Muscle layer of colon (tissue), 2 donors: Measurements from ENCODE around the gene PPL.

ENCODE experiments used
- H3K27ac ChIP-seq: one replicate; pipeline ENCODE4 v1.7.0; 2013; ENCODE audit warnings: low read depth, mild to moderate bottlenecking, low read length, moderate library complexity
- H3K27me3 ChIP-seq, 2 donors: one replicate each; pipeline ENCODE4 v1.7.0; 2013; ENCODE audit warnings: low read length in 2 of 2, mild to moderate bottlenecking in 2 of 2; ENCODE audit not compliant: insufficient read depth in 2 of 2, control insufficient read depth in 1 of 2
- H3K36me3 ChIP-seq: one replicate; pipeline ENCODE4 v1.7.0; 2013; ENCODE audit warnings: mild to moderate bottlenecking, low read length; ENCODE audit not compliant: insufficient read depth
- H3K4me1 ChIP-seq: one replicate; pipeline ENCODE4 v1.7.0; 2013; ENCODE audit warnings: mild to moderate bottlenecking, low read length; ENCODE audit not compliant: insufficient read depth
- H3K4me3 ChIP-seq, 2 donors: one replicate each; pipeline ENCODE4 v1.7.0; 2013; ENCODE audit warnings: low read length in 2 of 2, low read depth in 1 of 2, mild to moderate bottlenecking in 1 of 2, moderate library complexity in 1 of 2
- H3K9ac ChIP-seq: one replicate; pipeline ENCODE4 v1.7.0; 2013; ENCODE audit warnings: low read length
- H3K9me3 ChIP-seq: one replicate; pipeline ENCODE4 v1.7.0; 2013; ENCODE audit warnings: mild to moderate bottlenecking, low read length
- donor health status: abdominal sarcoma.
- donor health status: Adenocarcinoma of cecum.

Gene PPL

GRCh38 chr16:4891097-4891885 is 45.7 kb downstream of the PPL start:
- no peak overlapping the region for H3K4me3 ChIP-seq
- H3K27me3 ChIP-seq: no peaks in the 10 kb centered on the region
- no peaks in the 10 kb centered on the region for H3K9me3 ChIP-seq
- no peak overlapping the region for H3K9ac ChIP-seq
- no peaks in the 10 kb centered on the region for H3K4me1 ChIP-seq
- no peak overlapping the region for H3K27ac ChIP-seq
- H3K36me3 ChIP-seq: peaks cover 50% of the 10 kb centered on the region

- Histone ChIP-seq H3K27me3 (no peaks in the 10 kb centered on the region), H3K4me3 (no peak overlapping the region), H3K36me3 (peaks cover 56% of the 10 kb centered on the region), H3K9ac (no peak overlapping the region), H3K9me3 (no peaks in the 10 kb centered on the region), H3K27ac (no peak overlapping the region), H3K4me1 (no peaks in the 10 kb centered on the region)
These were observed 46.3 kb downstream of the PPL start for GRCh38 chr16:4890686-4891085.

- H3K4me1 ChIP-seq: no peaks in the 10 kb centered on the region
- H3K9ac ChIP-seq: no peak overlapping the region
- H3K4me3 ChIP-seq: no peak overlapping the region
- peaks cover 63% of the 10 kb centered on the region for H3K36me3 ChIP-seq
- no peaks in the 10 kb centered on the region for H3K27me3 ChIP-seq
- no peak overlapping the region for H3K27ac ChIP-seq
- H3K9me3 ChIP-seq: no peaks in the 10 kb centered on the region
These were observed 46.9 kb downstream of the PPL start for GRCh38 chr16:4890026-4890425.

- Histone ChIP-seq H3K27ac (no peak overlapping the region), H3K9me3 (no peaks in the 10 kb centered on the region), H3K9ac (no peak overlapping the region), H3K27me3 (no peaks in the 10 kb centered on the region), H3K4me3 (no peak overlapping the region), H3K36me3 (peaks cover 77% of the 10 kb centered on the region), H3K4me1 (no peaks in the 10 kb centered on the region)
These were observed 48.4 kb downstream of the PPL start for GRCh38 chr16:4888428-4889135.

GRCh38 chr16:4886151-4886550 is 50.8 kb downstream of the PPL start:
- Histone ChIP-seq H3K9ac (no peak overlapping the region), H3K36me3 (peaks cover 87% of the 10 kb centered on the region), H3K4me3 (no peak overlapping the region), H3K9me3 (no peaks in the 10 kb centered on the region), H3K4me1 (peaks cover 9% of the 10 kb centered on the region), H3K27ac (no peak overlapping the region), H3K27me3 (no peaks in the 10 kb centered on the region)

GRCh38 chr16:4884972-4885874 is 51.7 kb downstream of the PPL start:
- H3K27ac ChIP-seq: no peak overlapping the region
- no peaks in the 10 kb centered on the region for H3K27me3 ChIP-seq
- H3K4me1 ChIP-seq: peaks cover 9% of the 10 kb centered on the region
- H3K9ac ChIP-seq: no peak overlapping the region
- H3K9me3 ChIP-seq: no peaks in the 10 kb centered on the region
- H3K4me3 ChIP-seq: no peak overlapping the region
- peaks cover 87% of the 10 kb centered on the region for H3K36me3 ChIP-seq

GRCh38 chr16:4884209-4884608 is 52.7 kb downstream of the PPL start:
- Histone ChIP-seq H3K27ac (no peak overlapping the region), H3K4me1 (peaks cover 9% of the 10 kb centered on the region), H3K36me3 (peaks cover 91% of the 10 kb centered on the region), H3K9me3 (no peaks in the 10 kb centered on the region), H3K27me3 (no peaks in the 10 kb centered on the region), H3K4me3 (no peak overlapping the region), H3K9ac (no peak overlapping the region)

GRCh38 chr16:4883501-4883900 is 53.4 kb downstream of the PPL start:
- Histone ChIP-seq H3K9me3 (no peaks in the 10 kb centered on the region), H3K36me3 (peaks cover 94% of the 10 kb centered on the region), H3K27me3 (no peaks in the 10 kb centered on the region), H3K27ac (no peak overlapping the region), H3K4me3 (no peak overlapping the region), H3K9ac (no peak overlapping the region), H3K4me1 (peaks cover 9% of the 10 kb centered on the region)

GRCh38 chr16:4882633-4883285 is 54.2 kb downstream of the PPL start:
- Histone ChIP-seq H3K27ac (no peak overlapping the region), H3K27me3 (no peaks in the 10 kb centered on the region), H3K4me1 (peaks cover 9% of the 10 kb centered on the region), H3K36me3 (peaks cover 94% of the 10 kb centered on the region), H3K9me3 (no peaks in the 10 kb centered on the region), H3K4me3 (no peak overlapping the region), H3K9ac (no peak overlapping the region)

GRCh38 chr16:4882000-4882632 is 54.8 kb downstream of the PPL start:
- peaks cover 9% of the 10 kb centered on the region for H3K4me1 ChIP-seq
- no peak overlapping the region for H3K9ac ChIP-seq
- H3K4me3 ChIP-seq: no peak overlapping the region
- H3K9me3 ChIP-seq: no peaks in the 10 kb centered on the region
- peaks cover 94% of the 10 kb centered on the region for H3K36me3 ChIP-seq
- no peaks in the 10 kb centered on the region for H3K27me3 ChIP-seq
- H3K27ac ChIP-seq: no peak overlapping the region
